ENCODE data around the gene BPGM. TPM values are rescaled to one million over a fixed set of nuclear protein-coding genes. Genes with fewer than 3 reads are reported as not detected.

The BPGM gene
- total RNA-seq, 2 experiments from 2014 or later, result 23.7 to 24.9 TPM

- CTCF ChIA-PET, result interaction anchor here (0.6 kb wide), 1 partner anchor 460 kb away, joined by 3 read pairs; no protein-coding TSS in a partner anchor
- Mint-ChIP-seq H3K27ac (no peak overlapping the region), H3K36me3 (no peaks in the 10 kb centered on the region), H3K4me3 (no peak overlapping the region), H3K4me1 (ENCODE audit: low read depth) (peaks cover 30% of the 10 kb centered on the region), H3K9me3 (no peaks in the 10 kb centered on the region), H3K27me3 (no peaks in the 10 kb centered on the region)
- POLR2A ChIA-PET, result no interaction called here
- intact Hi-C loops (cut with micrococcal nuclease), result no loop called here
- no peak for DNase-seq
Measured at GRCh38 chr7:134709197-134709596, 62.5 kb downstream of the BPGM start.

GRCh38 chr7:134710511-134710853, 63.8 kb downstream of the BPGM start:
- DNase-seq, result peak; percentile 34
- intact Hi-C loops (cut with micrococcal nuclease), result loop anchor here (5.0 kb wide), 2 partner anchors 42 to 43 kb away; no protein-coding TSS in a partner anchor
- H3K27me3 Mint-ChIP-seq, result no peaks in the 10 kb centered on the region
- ChIA-PET CTCF (interaction anchor here (0.8 kb wide), 1 partner anchor 63 kb away, joined by 3 read pairs; no protein-coding TSS in a partner anchor), POLR2A (interaction anchor here (1.0 to 1.4 kb wide), 3 partner anchors 16 to 50 kb away, joined by 3 to 5 read pairs (median 3); no protein-coding TSS in a partner anchor)
- H3K36me3 Mint-ChIP-seq, result no peaks in the 10 kb centered on the region
- peaks cover 30% of the 10 kb centered on the region for H3K4me1 Mint-ChIP-seq (ENCODE audit: low read depth)
- no peaks in the 10 kb centered on the region for H3K9me3 Mint-ChIP-seq
- H3K4me3 Mint-ChIP-seq, result peak overlapping the region; percentile 76
- H3K27ac Mint-ChIP-seq, result peak overlapping the region; percentile 97

- POLR2A ChIA-PET, result interaction anchor here (1.0 to 1.4 kb wide), 4 partner anchors 15 to 50 kb away, joined by 3 to 5 read pairs (median 3); no protein-coding TSS in a partner anchor
- Mint-ChIP-seq H3K9me3 (no peaks in the 10 kb centered on the region), H3K27ac (peak overlapping the region; percentile 97), H3K27me3 (no peaks in the 10 kb centered on the region), H3K4me3 (peak overlapping the region; percentile 76), H3K36me3 (no peaks in the 10 kb centered on the region), H3K4me1 (ENCODE audit: low read depth) (peaks cover 30% of the 10 kb centered on the region)
- peak; percentile 78 for DNase-seq
- CTCF ChIA-PET, result interaction anchor here (0.7 to 1.1 kb wide), 3 partner anchors 10 to 63 kb away, joined by 3 read pairs; no protein-coding TSS in a partner anchor
- intact Hi-C loops (cut with micrococcal nuclease), result loop anchor here (1.0 to 5.0 kb wide), 6 partner anchors 27 to 458 kb away; partner anchors contain the start of genes BPGM and TMEM140
Measured at GRCh38 chr7:134710854-134711624, 64.4 kb downstream of the BPGM start.

- Mint-ChIP-seq H3K4me1 (ENCODE audit: low read depth) (peaks cover 30% of the 10 kb centered on the region), H3K36me3 (no peaks in the 10 kb centered on the region), H3K27me3 (no peaks in the 10 kb centered on the region), H3K27ac (no peak overlapping the region), H3K4me3 (peak overlapping the region; percentile 39), H3K9me3 (no peaks in the 10 kb centered on the region)
- intact Hi-C loops (cut with micrococcal nuclease), result loop anchor here (5.0 kb wide), 2 partner anchors 40 to 45 kb away; no protein-coding TSS in a partner anchor
- POLR2A ChIA-PET, result interaction anchor here (0.7 kb wide), 1 partner anchor 227 kb away, joined by 4 read pairs; no protein-coding TSS in a partner anchor
- no peak for DNase-seq
- CTCF ChIA-PET, result no interaction called here
Measured at GRCh38 chr7:134712196-134712595, 65.5 kb downstream of the BPGM start.

- DNase-seq, result no peak
- intact Hi-C loops (cut with micrococcal nuclease), result loop anchor here (5.0 kb wide), 2 partner anchors 38 to 47 kb away; no protein-coding TSS in a partner anchor
- Mint-ChIP-seq H3K36me3 (no peaks in the 10 kb centered on the region), H3K27ac (no peak overlapping the region), H3K4me1 (ENCODE audit: low read depth) (peaks cover 30% of the 10 kb centered on the region), H3K9me3 (no peaks in the 10 kb centered on the region), H3K4me3 (no peak overlapping the region), H3K27me3 (no peaks in the 10 kb centered on the region)
- ChIA-PET CTCF (interaction anchor here (2.7 kb wide), 1 partner anchor 10 kb away, joined by 13 read pairs; no protein-coding TSS in a partner anchor), POLR2A (no interaction called here)
Measured at GRCh38 chr7:134714470-134715205, 68.0 kb downstream of the BPGM start.

GRCh38 chr7:134718211-134718875, 71.7 kb downstream of the BPGM start:
- DNase-seq, result no peak
- H3K4me3 Mint-ChIP-seq, result no peak overlapping the region
- H3K9me3 Mint-ChIP-seq, result no peaks in the 10 kb centered on the region
- ChIA-PET POLR2A (interaction anchor here (0.6 to 0.8 kb wide), 2 partner anchors 20 to 397 kb away, joined by 3 read pairs; no protein-coding TSS in a partner anchor), CTCF (interaction anchor here (0.6 kb wide), 1 partner anchor 233 kb away, joined by 3 read pairs; no protein-coding TSS in a partner anchor)
- H3K36me3 Mint-ChIP-seq, result no peaks in the 10 kb centered on the region
- H3K27ac Mint-ChIP-seq, result no peak overlapping the region
- intact Hi-C loops (cut with micrococcal nuclease), result no loop called here
- H3K27me3 Mint-ChIP-seq, result no peaks in the 10 kb centered on the region
- H3K4me1 Mint-ChIP-seq (ENCODE audit: low read depth), result peaks cover 6% of the 10 kb centered on the region

GRCh38 chr7:134720091-134720935, 73.7 kb downstream of the BPGM start:
- Mint-ChIP-seq H3K27ac (no peak overlapping the region), H3K9me3 (no peaks in the 10 kb centered on the region), H3K27me3 (no peaks in the 10 kb centered on the region), H3K4me3 (no peak overlapping the region), H3K36me3 (no peaks in the 10 kb centered on the region), H3K4me1 (ENCODE audit: low read depth) (no peaks in the 10 kb centered on the region)
- ChIA-PET POLR2A (no interaction called here), CTCF (no interaction called here)
- no peak for DNase-seq
- intact Hi-C loops (cut with micrococcal nuclease), result no loop called here

GRCh38 chr7:134721171-134721570, 74.5 kb downstream of the BPGM start:
- DNase-seq, result no peak
- H3K4me1 Mint-ChIP-seq (ENCODE audit: low read depth), result no peaks in the 10 kb centered on the region
- ChIA-PET CTCF (interaction anchor here (0.7 kb wide), 1 partner anchor 25 kb away, joined by 3 read pairs; no protein-coding TSS in a partner anchor), POLR2A (no interaction called here)
- no peak overlapping the region for H3K4me3 Mint-ChIP-seq
- intact Hi-C loops (cut with micrococcal nuclease), result no loop called here
- H3K27ac Mint-ChIP-seq, result no peak overlapping the region
- H3K36me3 Mint-ChIP-seq, result peaks cover 1% of the 10 kb centered on the region
- H3K27me3 Mint-ChIP-seq, result no peaks in the 10 kb centered on the region
- peaks cover 2% of the 10 kb centered on the region for H3K9me3 Mint-ChIP-seq

GRCh38 chr7:134722786-134723322, 76.2 kb downstream of the BPGM start:
- Mint-ChIP-seq H3K36me3 (peaks cover 5% of the 10 kb centered on the region), H3K4me1 (ENCODE audit: low read depth) (no peaks in the 10 kb centered on the region), H3K4me3 (no peak overlapping the region), H3K9me3 (peaks cover 2% of the 10 kb centered on the region), H3K27me3 (no peaks in the 10 kb centered on the region), H3K27ac (no peak overlapping the region)
- ChIA-PET POLR2A (no interaction called here), CTCF (interaction anchor here (0.7 to 6.9 kb wide), 5 partner anchors 27 to 235 kb away, joined by 3 to 60 read pairs (median 3); no protein-coding TSS in a partner anchor)
- intact Hi-C loops (cut with micrococcal nuclease), result no loop called here
- DNase-seq, result no peak

- intact Hi-C loops (cut with micrococcal nuclease), result loop anchor here (1.0 kb wide), 1 partner anchor 26 kb away; no protein-coding TSS in a partner anchor
- DNase-seq, result no peak
- Mint-ChIP-seq H3K36me3 (peaks cover 5% of the 10 kb centered on the region), H3K27me3 (no peaks in the 10 kb centered on the region), H3K4me3 (no peak overlapping the region), H3K9me3 (peaks cover 2% of the 10 kb centered on the region), H3K4me1 (ENCODE audit: low read depth) (no peaks in the 10 kb centered on the region), H3K27ac (no peak overlapping the region)
- ChIA-PET CTCF (interaction anchor here (0.7 to 6.9 kb wide), 16 partner anchors 8 to 263 kb away, joined by 3 to 60 read pairs (median 4); partner anchors contain the start of gene AGBL3), POLR2A (no interaction called here)
Measured at GRCh38 chr7:134723892-134724291, 77.2 kb downstream of the BPGM start.
